Neutrophil (primary cell): ENCODE results near the gene PTGFRN.

Source experiments
- H3K27ac ChIP-seq: fragments of 200-600 bp; sonication (generic); 2 replicates; pipeline ENCODE4 v1.5.1; 2016; ENCODE audit warnings: mild to moderate bottlenecking, moderate library complexity
- H3K27me3 ChIP-seq: fragments of 200-600 bp; sonication (generic); 2 replicates; pipeline ENCODE4 v1.6.0; 2016; ENCODE audit warnings: mild to moderate bottlenecking
- H3K36me3 ChIP-seq: fragments of 200-600 bp; sonication (generic); 2 replicates; pipeline ENCODE4 v1.5.1; 2017
- H3K4me1 ChIP-seq, 2 experiments: fragments of 200-600 bp in 1 of 2; sonication (generic) in 1 of 2; 1 replicate in 1 of 2; 2 replicates in 1 of 2; pipeline versions ENCODE4 v1.5.1 to v1.6.1; 2013 to 2016; ENCODE audit warnings: low read depth in 1 of 2, low read length in 1 of 2, mild to moderate bottlenecking in 1 of 2, moderate library complexity in 1 of 2; ENCODE audit not compliant: control insufficient read depth in 1 of 2, insufficient read depth in 1 of 2
- H3K4me3 ChIP-seq, 2 experiments: fragments of 200-600 bp in 1 of 2; sonication (generic) in 1 of 2; 1 replicate in 1 of 2; 2 replicates in 1 of 2; pipeline ENCODE4 v1.5.1; 2013 to 2016; ENCODE audit warnings: low read depth in 1 of 2, low read length in 1 of 2, mild to moderate bottlenecking in 1 of 2, moderate library complexity in 1 of 2
- H3K9me3 ChIP-seq: fragments of 200-600 bp; sonication (generic); 2 replicates; pipeline ENCODE4 v1.5.1; 2016
- CTCF ChIP-seq: fragments of 200-600 bp; sonication (generic); IDR thresholded peaks from 2 replicates; pipeline ENCODE4 v1.5.1; 2016; ENCODE audit warnings: antibody characterized with exemption

Gene PTGFRN

GRCh38 chr1:116983112-116983511 is 73.4 kb downstream of the PTGFRN start:
- TF ChIP-seq CTCF = no peak
- Histone ChIP-seq H3K27me3 (peaks cover 21% of the 10 kb centered on the region), H3K27ac (no peak overlapping the region), H3K4me3 (no peak overlapping the region), H3K9me3 (no peaks in the 10 kb centered on the region), H3K36me3 (no peaks in the 10 kb centered on the region), H3K4me1 (peaks cover 6 to 10% of the 10 kb centered on the region in 2 experiments)

- H3K9me3 ChIP-seq = no peaks in the 10 kb centered on the region
- H3K4me3 ChIP-seq = no peak overlapping the region
- no peak for TF ChIP-seq CTCF
- no peaks in the 10 kb centered on the region for H3K36me3 ChIP-seq
- H3K27me3 ChIP-seq = peaks cover 21% of the 10 kb centered on the region
- peaks cover 6 to 10% of the 10 kb centered on the region in 2 experiments for H3K4me1 ChIP-seq
- no peak overlapping the region for H3K27ac ChIP-seq
Measured at GRCh38 chr1:116983678-116984077, 74.0 kb downstream of the PTGFRN start.

GRCh38 chr1:116984406-116985160 is 74.9 kb downstream of the PTGFRN start:
- peaks cover 6 to 10% of the 10 kb centered on the region in 2 experiments for H3K4me1 ChIP-seq
- TF ChIP-seq CTCF = no peak
- peaks cover 21% of the 10 kb centered on the region for H3K27me3 ChIP-seq

GRCh38 chr1:116986421-116987255 is 76.9 kb downstream of the PTGFRN start:
- Histone ChIP-seq H3K27me3 (peaks cover 21% of the 10 kb centered on the region), H3K36me3 (no peaks in the 10 kb centered on the region), H3K4me3 (no peak overlapping the region), H3K27ac (no peak overlapping the region), H3K9me3 (no peaks in the 10 kb centered on the region), H3K4me1 (peaks cover 17 to 21% of the 10 kb centered on the region in 2 experiments)
- TF ChIP-seq CTCF = no peak

More at GRCh38 chr1:116984406-116985160, 74.9 kb downstream of the PTGFRN start:
- Histone ChIP-seq H3K36me3 (no peaks in the 10 kb centered on the region), H3K4me3 (no peak overlapping the region), H3K27ac (no peak overlapping the region), H3K9me3 (no peaks in the 10 kb centered on the region)

GRCh38 chr1:116987256-116987555 is 77.5 kb downstream of the PTGFRN start:
- Histone ChIP-seq H3K4me1 (peaks cover 17 to 23% of the 10 kb centered on the region in 2 experiments), H3K36me3 (no peaks in the 10 kb centered on the region), H3K4me3 (no peak overlapping the region), H3K27ac (no peak overlapping the region), H3K27me3 (peaks cover 21% of the 10 kb centered on the region), H3K9me3 (no peaks in the 10 kb centered on the region)
- TF ChIP-seq CTCF = no peak
